ENCODE results near the gene RSPH4A. TPM values are rescaled to one million over a fixed set of nuclear protein-coding genes. Genes with fewer than 3 reads are reported as not detected.

Gene RSPH4A
- total RNA-seq, 1 donor from 2014 or later = 2.0 TPM

Other genes with a start within 250 kb of the RSPH4A start
- gene DSE, start 245.5 kb upstream of the RSPH4A start, total RNA-seq = 11.8 TPM
- gene CALHM6, start 155.1 kb upstream of the RSPH4A start, total RNA-seq = 3.9 TPM
- gene CALHM5, start 104.8 kb upstream of the RSPH4A start, total RNA-seq = 0.25 TPM
- under 0.01 TPM for gene TRAPPC3L, start 70.8 kb upstream of the RSPH4A start, total RNA-seq
- gene CALHM4, start 62.7 kb upstream of the RSPH4A start, total RNA-seq = not detected
- 19.7 TPM for gene RWDD1, start 45.0 kb upstream of the RSPH4A start, total RNA-seq
- 29.3 TPM for gene ZUP1, start 52.3 kb downstream of the RSPH4A start, total RNA-seq
- gene KPNA5, start 64.7 kb downstream of the RSPH4A start, total RNA-seq = 32.7 TPM
- gene FAM162B, start 149.2 kb downstream of the RSPH4A start, total RNA-seq = 1.2 TPM
- gene GPRC6A, start 212.6 kb downstream of the RSPH4A start, total RNA-seq = not detected